GM19455 (cell line): ENCODE measurements around the gene MRPL57.
"Not testable (repeated sequence)": the region's sequence is repeated elsewhere in the genome, so short reads cannot be mapped to it uniquely, and the experiment has no call there.

Experiments
- ATAC-seq: cut with Tn5 transposase; IDR thresholded peaks from one replicate; pipeline ENCODE4 v1.9.1; 2021; ENCODE audit not compliant: unreplicated experiment

MRPL57 gene

GRCh38 chr13:21176215-21176981 lies at the start of gene MRPL57, which contains the start of gene SKA3:
TSS of gene MRPL57 (plus strand) at chr13:21176658. CDS start at chr13:21176917, 259 bp downstream.
TSS of gene SKA3 (minus strand) at chr13:21176552. CDS start at chr13:21176477, 75 bp downstream.
- ATAC-seq, result peak; percentile 93

DNA sequence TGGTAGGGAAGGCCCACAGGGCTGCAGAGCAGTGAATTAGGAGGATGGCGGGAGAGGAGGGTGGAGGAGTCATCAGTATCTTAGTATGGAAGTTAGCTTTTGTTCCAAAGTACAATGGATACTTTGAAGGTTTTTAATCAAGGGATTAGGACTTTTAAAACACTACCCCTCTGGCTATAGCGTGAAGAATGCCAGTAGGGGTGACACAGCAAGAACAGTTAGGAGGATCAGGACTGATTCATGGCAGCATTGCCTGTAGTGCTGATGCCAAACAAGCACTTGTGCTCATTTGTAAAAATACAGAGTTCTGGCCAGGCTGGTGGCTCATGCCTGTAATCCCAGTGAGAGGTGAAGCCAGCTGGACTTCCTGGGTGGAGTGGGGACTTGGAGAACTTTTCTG lies 46.3 kb upstream of the MRPL57 start:
- no peak for ATAC-seq

DNA sequence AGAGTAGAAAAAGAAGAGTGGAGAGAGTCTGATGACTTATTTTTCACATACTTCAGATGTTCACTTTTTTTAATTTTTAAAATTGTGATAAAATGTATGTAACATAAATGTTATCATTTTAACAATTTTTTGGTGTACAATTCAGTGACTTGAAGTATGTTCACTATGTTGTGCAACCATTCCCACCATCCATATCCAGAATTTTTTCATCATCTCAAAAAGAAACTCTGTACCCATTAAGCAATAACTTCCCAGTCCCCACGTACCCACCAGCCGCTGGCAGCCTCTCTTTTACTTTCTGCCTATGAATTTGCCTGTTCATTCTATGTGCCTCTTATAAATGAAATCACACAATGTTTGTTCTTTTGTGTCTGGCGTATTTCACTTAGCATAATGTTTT lies 43.4 kb upstream of the MRPL57 start:
- ATAC-seq, result no peak

DNA sequence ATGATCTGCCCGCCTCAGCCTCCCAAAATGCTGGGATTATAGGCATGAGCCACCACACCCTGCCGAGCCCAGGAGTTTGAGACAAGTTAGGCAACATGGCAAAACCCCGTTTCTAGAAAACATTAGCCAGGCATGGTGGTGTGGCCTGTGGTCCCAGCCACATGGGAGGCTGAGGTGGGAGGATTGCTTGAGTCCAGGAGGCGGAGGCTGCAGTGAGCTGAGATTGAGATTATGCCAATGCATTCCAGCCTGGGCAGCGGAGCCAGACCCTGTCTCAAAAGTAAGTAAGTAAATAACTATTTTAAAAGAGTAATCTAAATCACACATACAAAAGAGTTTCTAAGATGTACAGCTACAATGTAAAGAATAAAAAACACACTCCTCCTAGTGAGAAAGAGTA lies 42.0 kb upstream of the MRPL57 start:
- no peak for ATAC-seq

DNA sequence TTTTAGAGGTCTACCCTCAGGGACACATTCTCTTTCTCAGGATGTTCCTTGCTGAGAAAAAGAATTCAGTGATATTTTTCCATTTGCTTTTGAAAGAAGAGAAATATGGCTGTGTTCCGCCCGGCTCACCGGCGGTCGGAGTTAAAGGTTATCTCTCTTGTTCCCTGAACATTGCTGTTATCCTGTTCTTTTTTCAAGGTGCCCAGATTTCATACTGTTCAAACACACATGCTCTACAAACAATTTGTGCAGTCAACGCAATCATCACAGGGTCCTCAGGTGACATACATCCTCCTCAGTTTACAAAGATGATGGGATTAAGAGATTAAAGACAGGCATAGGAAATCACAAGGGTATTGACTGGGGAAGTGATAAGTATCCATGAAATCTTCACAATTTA lies 40.6 kb upstream of the MRPL57 start:
- not testable (repeated sequence) for ATAC-seq

- no peak for ATAC-seq
Observed at GRCh38 chr13:21137696-21138095, 38.8 kb upstream of the MRPL57 start.

DNA sequence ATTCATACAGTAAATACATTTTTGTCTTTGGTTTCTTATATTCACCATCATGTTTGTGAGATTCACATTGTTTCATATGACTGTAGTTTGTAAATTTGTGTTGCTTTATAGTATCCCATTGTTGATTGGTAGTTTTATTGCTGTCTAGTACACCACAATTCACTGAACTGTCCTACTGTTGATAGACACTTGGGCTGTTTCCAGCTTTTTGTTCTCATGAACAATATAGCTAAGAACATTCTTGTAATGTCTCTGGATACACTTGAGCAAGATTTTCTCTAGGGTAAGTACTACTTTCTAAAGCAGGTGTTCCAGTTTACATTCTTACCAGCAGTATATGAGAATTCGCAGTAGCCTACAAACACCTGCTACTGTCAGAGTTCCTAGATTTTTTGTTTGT lies 37.9 kb upstream of the MRPL57 start:
- no peak for ATAC-seq

DNA sequence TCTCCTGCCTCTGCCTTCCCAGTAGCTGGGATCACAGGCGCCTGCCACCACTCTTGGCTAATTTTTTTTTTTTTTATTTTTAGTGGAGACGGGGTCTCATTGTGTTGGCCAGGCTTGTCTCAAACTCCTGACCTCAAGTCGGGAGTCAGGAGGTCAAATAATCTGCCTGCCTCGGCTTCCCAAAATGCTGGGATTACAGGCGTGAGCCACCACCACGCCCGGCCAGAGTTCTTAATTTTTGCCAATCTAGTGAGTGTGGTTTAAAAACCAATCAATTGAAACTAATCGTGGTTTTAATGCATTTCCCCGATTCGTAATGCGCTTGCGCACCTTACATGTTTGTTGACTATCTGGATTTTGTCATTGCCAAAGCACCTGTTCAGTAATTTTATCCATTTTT lies 37.1 kb upstream of the MRPL57 start:
- no peak for ATAC-seq

DNA sequence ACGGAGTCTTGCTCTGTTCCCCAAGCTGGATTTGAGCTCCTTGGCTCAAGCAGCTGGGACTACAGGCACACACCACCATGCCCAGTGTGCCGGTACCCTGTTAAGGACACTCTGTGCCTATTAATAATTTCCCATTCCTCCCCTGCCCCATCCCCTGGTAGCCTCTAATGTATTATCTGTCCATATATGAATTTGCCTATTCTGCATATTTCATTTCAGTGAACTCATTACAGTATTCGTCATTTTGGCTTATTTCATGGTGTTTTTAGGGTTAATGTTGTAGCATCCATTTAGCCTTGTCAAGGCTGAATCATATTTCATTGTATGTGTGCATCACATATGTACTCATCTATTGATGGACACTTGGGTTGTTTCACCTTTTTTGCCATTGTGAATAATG lies 33.7 kb upstream of the MRPL57 start:
- ATAC-seq, result no peak

- ATAC-seq, result no peak
Observed at GRCh38 chr13:21147827-21148226, 28.6 kb upstream of the MRPL57 start.

GRCh38 chr13:21148557-21149258 lies 27.8 kb upstream of the MRPL57 start:
- ATAC-seq, result no peak

- no peak for ATAC-seq
Observed at GRCh38 chr13:21149568-21149967, 26.9 kb upstream of the MRPL57 start.

- no peak for ATAC-seq
Observed at GRCh38 chr13:21150013-21150412, 26.4 kb upstream of the MRPL57 start.

DNA sequence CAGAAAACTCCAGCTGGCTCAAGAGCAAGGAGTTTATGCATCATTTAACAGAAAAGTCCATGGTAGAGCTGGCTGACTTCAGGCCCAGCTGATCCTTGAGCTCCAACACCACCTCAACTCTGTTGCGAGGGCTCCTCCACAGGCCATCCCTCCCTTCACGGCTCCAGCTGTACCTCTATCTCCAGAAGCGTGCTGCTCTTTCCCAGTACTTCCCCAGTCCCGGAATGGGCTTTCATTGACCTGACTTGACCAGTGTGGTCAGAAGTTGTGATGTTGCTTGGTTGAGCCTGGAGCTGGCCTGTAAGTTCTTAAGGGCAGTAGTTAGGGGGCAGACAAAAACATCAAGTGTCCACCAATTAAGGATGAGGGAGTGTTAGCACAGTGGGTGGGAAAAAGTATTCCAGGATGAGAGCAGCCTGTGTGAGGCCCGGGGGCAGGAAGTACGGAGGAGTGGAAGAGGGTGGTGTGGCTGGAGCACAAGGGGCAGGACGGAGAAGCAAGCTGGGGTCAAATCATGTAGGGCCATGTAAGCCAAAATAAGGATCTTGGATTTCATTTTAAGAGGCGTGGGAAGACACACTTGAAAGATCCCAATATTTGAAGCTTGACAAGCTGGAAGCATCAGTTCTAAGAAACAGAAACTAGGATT lies 24.1 kb upstream of the MRPL57 start:
- no peak for ATAC-seq

DNA sequence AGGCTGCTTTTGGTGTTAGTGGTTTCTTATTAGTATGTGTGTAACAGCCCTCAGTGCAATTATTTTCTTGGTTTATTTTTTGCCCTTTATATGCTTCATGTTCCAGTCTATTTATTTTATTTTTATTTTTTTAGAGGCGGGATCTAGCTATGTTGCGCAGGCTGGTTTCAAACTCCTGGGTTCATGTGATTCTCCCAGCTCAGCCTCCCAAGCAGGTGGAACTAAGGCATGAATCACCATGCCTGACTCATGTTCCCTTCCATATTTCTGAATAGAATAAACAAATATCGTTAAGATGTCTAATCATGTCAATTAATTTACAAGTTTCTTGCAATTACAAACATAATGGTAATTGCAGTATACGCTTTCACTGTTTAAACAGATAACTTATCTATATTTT lies 11.8 kb upstream of the MRPL57 start:
- ATAC-seq, result no peak

DNA sequence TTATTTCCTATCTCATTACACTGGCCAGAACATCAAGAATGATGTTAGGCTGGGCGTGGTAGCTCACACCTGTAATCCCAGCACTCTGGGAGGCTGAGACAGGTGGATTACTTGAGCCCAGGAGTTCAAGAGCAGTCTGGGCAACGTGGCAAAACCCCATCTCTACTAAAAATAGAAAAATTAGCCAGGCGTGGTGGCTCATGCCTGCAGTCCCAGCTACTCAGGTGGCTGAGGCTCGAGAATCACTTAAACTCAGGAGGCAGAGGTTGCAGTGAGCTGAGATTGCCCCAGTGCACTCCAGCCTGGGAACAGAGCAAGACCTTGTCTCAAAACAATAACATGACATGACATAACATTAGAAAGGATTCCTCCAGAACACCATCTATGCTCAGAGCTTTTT lies 10.9 kb upstream of the MRPL57 start:
- ATAC-seq, result not testable (repeated sequence)

DNA sequence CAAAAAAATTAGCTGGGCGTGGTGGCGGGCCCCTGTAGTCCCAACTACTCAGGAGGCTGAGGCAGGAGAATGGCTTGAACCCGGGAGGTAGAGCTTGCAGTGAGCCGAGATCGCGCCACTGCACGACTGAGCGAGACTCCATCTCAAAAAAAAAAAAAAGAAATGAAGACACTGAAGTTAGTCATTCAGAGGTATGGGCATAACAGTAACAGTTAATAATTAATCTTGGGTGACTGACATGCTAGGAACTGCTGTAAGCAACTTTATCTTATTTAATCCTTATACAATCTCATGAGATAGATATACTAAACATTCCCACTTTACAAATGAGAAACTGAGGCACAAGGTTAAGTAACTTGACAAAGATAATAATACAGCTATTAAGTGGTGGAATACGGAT lies 5.0 kb upstream of the MRPL57 start:
- no peak for ATAC-seq

- not testable (repeated sequence) for ATAC-seq
Observed at GRCh38 chr13:21173767-21174166, 2.7 kb upstream of the MRPL57 start.

DNA sequence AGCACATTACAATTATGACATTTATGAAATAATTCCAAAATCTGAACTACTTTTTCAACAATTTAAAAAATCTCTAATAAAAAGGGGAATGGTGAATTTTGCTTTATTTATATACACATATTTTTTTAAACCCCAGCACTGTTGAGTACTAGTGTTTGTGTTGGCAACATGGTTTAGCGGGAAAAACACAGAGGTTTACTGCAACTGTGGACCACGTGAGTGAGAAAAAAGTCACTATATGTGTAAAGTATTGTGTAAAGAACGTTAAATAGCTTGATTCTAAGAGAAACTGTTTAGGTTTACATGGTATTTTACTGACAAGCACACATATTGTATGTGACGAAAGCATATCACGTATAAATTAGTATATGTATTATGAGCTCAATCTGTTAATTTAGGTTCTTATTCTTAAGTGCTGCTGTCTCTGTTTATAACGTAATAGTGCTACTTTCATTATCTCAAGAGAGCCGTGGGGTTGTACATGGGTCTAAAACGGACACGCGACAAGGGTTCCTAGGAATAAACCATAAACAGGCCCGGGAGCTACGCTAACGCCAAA lies 723 bp upstream of the MRPL57 start:
- ATAC-seq, result no peak

GRCh38 chr13:21176982-21177284 lies 475 bp downstream of the MRPL57 start:
- ATAC-seq, result peak; percentile 40

GRCh38 chr13:21181671-21182070 lies 5.2 kb downstream of the MRPL57 start:
- ATAC-seq, result no peak

GRCh38 chr13:21186410-21186809 lies 10.0 kb downstream of the MRPL57 start:
- ATAC-seq, result not testable (repeated sequence)
